Large intestine (tissue), 3 donors: ENCODE measurements around the gene CRY2. TPM values are rescaled to one million over a fixed set of nuclear protein-coding genes. Genes with fewer than 3 reads are reported as not detected.
"Not testable (repeated sequence)": the region's sequence is repeated elsewhere in the genome, so short reads cannot be mapped to it uniquely, and the experiment has no call there.

Experiments used
- DNase-seq, 2 donors: peaks; one replicate each; pipeline versions ENCODE4 v3.0.0 to v3.0.0-alpha.2; 2013
- H3K27ac ChIP-seq: one replicate; pipeline ENCODE4 v1.5.1; 2013; ENCODE audit warnings: low read length
- H3K27me3 ChIP-seq: 2 replicates; pipeline ENCODE4 v1.6.1; 2013; ENCODE audit warnings: low read length; ENCODE audit not compliant: control insufficient read depth, insufficient read depth
- H3K36me3 ChIP-seq: 2 replicates; pipeline ENCODE4 v1.6.1; 2013; ENCODE audit warnings: low read length; ENCODE audit not compliant: control insufficient read depth, insufficient read depth
- H3K4me1 ChIP-seq: one replicate; pipeline ENCODE4 v1.6.1; 2013; ENCODE audit warnings: low read length; ENCODE audit not compliant: control insufficient read depth, insufficient read depth
- H3K4me3 ChIP-seq: one replicate; pipeline ENCODE4 v1.5.1; 2013; ENCODE audit warnings: low read length
- H3K9me3 ChIP-seq: one replicate; pipeline ENCODE4 v1.6.1; 2013; ENCODE audit warnings: mild to moderate bottlenecking, low read depth, low read length, moderate library complexity; ENCODE audit not compliant: control insufficient read depth
- WGBS: methylation state at CpG from one replicate; pipeline ENCODE4 v1.1.5; 2013; ENCODE audit warnings: low lambda C conversion rate; ENCODE audit not compliant: insufficient coverage; 5-methylcytosine and 5-hydroxymethylcytosine counted together
- polyA plus RNA-seq: library from polyadenylated mRNA; unstranded; fragments of 120-200 nt; gene quantifications from one replicate; pipeline ENCODE4 v1.2.1, GENCODE V29; 2013

CRY2 gene
- polyA plus RNA-seq, 1 donor: 23.1 TPM

- H3K36me3 ChIP-seq: peaks cover 7% of the 10 kb centered on the region
- H3K4me1 ChIP-seq: peaks cover 21% of the 10 kb centered on the region
- DNase-seq: peak in 1 of 2 donors; percentile 61
- peak overlapping the region; percentile 96 for H3K4me3 ChIP-seq
- H3K27ac ChIP-seq: peak overlapping the region; percentile 93
- WGBS: no CpG with 5 or more reads among the region's 29 CpGs
- H3K27me3 ChIP-seq: no peaks in the 10 kb centered on the region
- no peaks in the 10 kb centered on the region for H3K9me3 ChIP-seq
These were observed 41.8 kb upstream of the CRY2 start for GRCh38 chr11:45805305-45806071.

DNA sequence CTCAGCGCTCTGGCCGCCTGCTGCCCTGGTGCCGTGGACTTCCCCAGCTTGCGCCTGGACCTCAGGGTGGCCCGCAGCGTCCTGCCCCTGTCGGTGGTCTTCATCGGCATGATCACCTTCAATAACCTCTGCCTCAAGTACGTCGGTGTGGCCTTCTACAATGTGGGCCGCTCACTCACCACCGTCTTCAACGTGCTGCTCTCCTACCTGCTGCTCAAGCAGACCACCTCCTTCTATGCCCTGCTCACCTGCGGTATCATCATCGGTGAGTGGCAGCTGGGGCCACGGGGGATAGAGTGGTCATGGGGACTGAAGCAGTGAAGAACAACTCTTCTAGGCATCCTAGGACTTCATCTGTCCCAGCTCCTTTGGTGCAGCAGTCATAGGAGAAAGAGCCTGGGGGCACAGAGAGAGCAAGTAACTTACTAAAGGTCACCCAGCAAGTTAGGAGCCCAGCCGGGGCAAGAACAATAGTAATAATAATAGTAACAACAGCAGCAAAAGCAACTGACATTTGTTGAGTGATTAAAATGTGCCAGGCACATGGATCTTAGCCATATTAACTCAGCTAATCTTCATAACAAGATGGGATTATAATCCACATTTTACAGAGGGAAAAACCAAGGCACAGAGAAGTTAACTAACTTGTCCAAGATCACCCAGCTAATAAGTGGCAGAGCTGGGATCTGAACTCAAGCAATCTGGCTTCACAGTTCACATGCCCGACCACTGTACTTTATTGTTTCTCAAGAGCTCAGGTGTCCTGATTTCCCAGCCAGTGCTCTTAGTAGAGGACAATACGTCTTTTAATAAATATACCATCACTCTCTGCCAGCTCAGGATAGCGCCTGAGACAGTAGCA is 41.0 kb upstream of the CRY2 start:
- Histone ChIP-seq H3K4me3 (peak overlapping the region; percentile 96), H3K27me3 (no peaks in the 10 kb centered on the region)
- WGBS: no CpG with 5 or more reads among the region's 20 CpGs

GRCh38 chr11:45806937-45807791 is 40.1 kb upstream of the CRY2 start:
- no peak overlapping the region for H3K4me3 ChIP-seq

More for the DNA sequence above, 41.0 kb upstream of the CRY2 start:
- Histone ChIP-seq H3K27ac (no peak overlapping the region), H3K36me3 (peaks cover 14% of the 10 kb centered on the region), H3K4me1 (peaks cover 21% of the 10 kb centered on the region), H3K9me3 (no peaks in the 10 kb centered on the region)
- DNase-seq: peak in 1 of 2 donors; percentile 31

GRCh38 chr11:45807792-45808238 is 39.5 kb upstream of the CRY2 start:
- no CpG with 5 or more reads among the region's 4 CpGs for WGBS
- no peak overlapping the region for H3K27ac ChIP-seq
- no peak for DNase-seq
- peaks cover 23% of the 10 kb centered on the region for H3K36me3 ChIP-seq
- H3K4me1 ChIP-seq: peaks cover 21% of the 10 kb centered on the region
- no peak overlapping the region for H3K4me3 ChIP-seq
- no peaks in the 10 kb centered on the region for H3K27me3 ChIP-seq
- no peaks in the 10 kb centered on the region for H3K9me3 ChIP-seq

More at GRCh38 chr11:45806937-45807791, 40.1 kb upstream of the CRY2 start:
- Histone ChIP-seq H3K36me3 (peaks cover 23% of the 10 kb centered on the region), H3K27ac (no peak overlapping the region), H3K4me1 (peaks cover 21% of the 10 kb centered on the region), H3K9me3 (no peaks in the 10 kb centered on the region), H3K27me3 (no peaks in the 10 kb centered on the region)
- WGBS: 100% methylated on average over 1 of the region's 7 CpGs
- DNase-seq: no peak

GRCh38 chr11:45808427-45808826 is 38.8 kb upstream of the CRY2 start:
- DNase-seq, H3K27ac ChIP-seq, H3K4me3 ChIP-seq, H3K27me3 ChIP-seq, H3K9me3 ChIP-seq: not testable (repeated sequence)
- peaks cover 23% of the 10 kb centered on the region for H3K36me3 ChIP-seq
- H3K4me1 ChIP-seq: peaks cover 21% of the 10 kb centered on the region
- WGBS: no CpG with 5 or more reads among the region's 6 CpGs

- Histone ChIP-seq H3K4me1 (peaks cover 21% of the 10 kb centered on the region), H3K27ac (no peak overlapping the region), H3K4me3 (no peak overlapping the region), H3K9me3 (no peaks in the 10 kb centered on the region), H3K36me3 (peaks cover 23% of the 10 kb centered on the region), H3K27me3 (no peaks in the 10 kb centered on the region)
- no peak for DNase-seq
- no CpG with 5 or more reads among the region's 11 CpGs for WGBS
These were observed 37.5 kb upstream of the CRY2 start for GRCh38 chr11:45809456-45810395.

DNA sequence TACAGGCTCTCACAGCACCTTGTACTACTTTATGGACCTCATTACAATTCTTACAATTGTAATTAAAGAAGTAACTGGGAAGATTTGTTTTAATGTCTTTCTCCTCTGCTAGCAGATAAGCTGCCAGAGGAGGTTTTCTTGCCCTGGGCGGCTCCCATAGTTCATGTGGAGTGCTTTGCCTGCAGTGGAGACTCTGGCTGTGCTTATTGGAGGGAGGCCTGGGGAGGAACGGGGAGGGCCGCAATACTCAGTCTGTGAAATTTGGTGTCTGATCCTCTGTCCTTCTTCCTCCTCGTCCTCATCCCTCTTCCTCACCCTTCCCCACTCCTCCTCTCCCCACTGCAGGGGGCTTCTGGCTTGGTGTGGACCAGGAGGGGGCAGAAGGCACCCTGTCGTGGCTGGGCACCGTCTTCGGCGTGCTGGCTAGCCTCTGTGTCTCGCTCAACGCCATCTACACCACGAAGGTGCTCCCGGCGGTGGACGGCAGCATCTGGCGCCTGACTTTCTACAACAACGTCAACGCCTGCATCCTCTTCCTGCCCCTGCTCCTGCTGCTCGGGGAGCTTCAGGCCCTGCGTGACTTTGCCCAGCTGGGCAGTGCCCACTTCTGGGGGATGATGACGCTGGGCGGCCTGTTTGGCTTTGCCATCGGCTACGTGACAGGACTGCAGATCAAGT is 36.7 kb upstream of the CRY2 start:
- H3K4me1 ChIP-seq: peaks cover 21% of the 10 kb centered on the region
- no peaks in the 10 kb centered on the region for H3K27me3 ChIP-seq
- no peak overlapping the region for H3K4me3 ChIP-seq
- WGBS: no CpG with 5 or more reads among the region's 23 CpGs
- DNase-seq: no peak
- H3K27ac ChIP-seq: no peak overlapping the region
- peaks cover 23% of the 10 kb centered on the region for H3K36me3 ChIP-seq
- no peaks in the 10 kb centered on the region for H3K9me3 ChIP-seq

DNA sequence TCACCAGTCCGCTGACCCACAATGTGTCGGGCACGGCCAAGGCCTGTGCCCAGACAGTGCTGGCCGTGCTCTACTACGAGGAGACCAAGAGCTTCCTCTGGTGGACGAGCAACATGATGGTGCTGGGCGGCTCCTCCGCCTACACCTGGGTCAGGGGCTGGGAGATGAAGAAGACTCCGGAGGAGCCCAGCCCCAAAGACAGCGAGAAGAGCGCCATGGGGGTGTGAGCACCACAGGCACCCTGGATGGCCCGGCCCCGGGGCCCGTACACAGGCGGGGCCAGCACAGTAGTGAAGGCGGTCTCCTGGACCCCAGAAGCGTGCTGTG is 36.2 kb upstream of the CRY2 start:
- Histone ChIP-seq H3K36me3 (peaks cover 23% of the 10 kb centered on the region), H3K9me3 (no peaks in the 10 kb centered on the region), H3K4me1 (peaks cover 16% of the 10 kb centered on the region), H3K27ac (no peak overlapping the region), H3K27me3 (no peaks in the 10 kb centered on the region), H3K4me3 (no peak overlapping the region)
- no CpG with 5 or more reads among the region's 17 CpGs for WGBS
- no peak for DNase-seq
